Measurements from ENCODE around the gene ARSD.
"Not testable (repeated sequence)": the region's sequence is repeated elsewhere in the genome, so short reads cannot be mapped to it uniquely, and the experiment has no call there.

Gene ARSD

DNA sequence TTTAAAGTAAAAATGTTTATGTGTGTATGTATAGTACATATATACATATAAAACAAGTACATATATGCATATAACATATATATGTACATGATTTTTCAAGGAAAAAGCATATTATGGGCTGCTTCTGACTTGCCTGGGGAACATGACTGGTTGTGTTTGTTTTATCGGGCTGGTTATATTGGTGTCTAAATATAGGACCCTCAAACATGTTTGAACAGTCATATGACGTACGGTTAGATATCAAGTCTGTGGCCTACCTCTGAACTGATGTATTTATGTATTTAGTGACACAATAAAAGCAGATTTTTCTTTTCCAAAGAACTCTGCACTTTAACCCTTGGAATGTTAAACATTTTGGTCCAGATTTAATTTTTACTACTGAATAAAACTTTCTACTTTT lies 37.9 kb upstream of the ARSD start:
- no peak for TF ChIP-seq CTCF (IDR thresholded peaks at IDR 0.05; ENCODE audit: extremely low read depth, missing control alignments)
- no peak for DNase-seq (ENCODE audit: low spot score)

- DNase-seq (ENCODE audit: low spot score), result no peak
- TF ChIP-seq CTCF (IDR thresholded peaks at IDR 0.05; ENCODE audit: extremely low read depth, missing control alignments), result no peak
These were observed 36.8 kb upstream of the ARSD start for GRCh38 chrX:2965965-2966364.

DNA sequence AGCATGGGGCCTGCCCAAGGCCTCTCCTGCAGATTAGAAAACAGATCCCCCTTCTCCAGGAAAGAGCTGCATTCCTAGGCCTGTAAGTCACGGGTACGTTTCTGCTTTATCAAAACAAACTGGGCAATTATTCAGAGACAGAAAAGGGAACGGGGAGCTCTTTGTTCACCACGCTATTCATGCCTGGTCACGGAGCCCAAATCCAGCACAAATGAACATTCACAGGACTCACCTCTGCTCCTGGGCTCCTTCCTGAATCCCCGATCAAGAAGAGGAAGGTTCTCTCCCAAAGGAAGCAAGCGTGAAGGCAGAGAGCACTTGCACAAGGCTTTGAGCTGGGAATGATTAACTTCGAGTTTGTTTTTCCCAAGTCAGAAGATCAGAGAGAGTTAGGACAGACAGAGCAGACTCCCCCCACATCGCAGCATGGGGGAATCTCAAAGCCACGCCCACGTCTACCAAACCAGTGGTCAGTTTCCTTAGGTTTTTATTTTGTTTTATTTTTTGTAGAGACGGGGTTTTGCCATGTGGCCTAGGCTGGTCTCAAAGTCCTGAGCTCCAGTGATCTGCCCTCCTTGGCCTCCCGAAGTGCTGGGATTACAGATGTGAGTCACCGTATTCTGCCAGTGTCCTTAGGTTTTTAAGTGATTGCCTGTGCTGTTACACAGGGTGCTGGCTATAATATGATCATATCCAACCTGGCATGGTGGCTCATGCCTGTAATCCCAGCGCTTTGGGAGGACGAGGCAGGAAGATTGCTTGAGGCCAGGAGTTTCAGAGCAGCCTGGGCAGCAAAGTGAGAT lies 35.1 kb upstream of the ARSD start:
- not testable (repeated sequence) for DNase-seq (ENCODE audit: low spot score)

- not testable (repeated sequence) for DNase-seq (ENCODE audit: low spot score)
These were observed 34.3 kb upstream of the ARSD start for GRCh38 chrX:2963449-2963848.

DNA sequence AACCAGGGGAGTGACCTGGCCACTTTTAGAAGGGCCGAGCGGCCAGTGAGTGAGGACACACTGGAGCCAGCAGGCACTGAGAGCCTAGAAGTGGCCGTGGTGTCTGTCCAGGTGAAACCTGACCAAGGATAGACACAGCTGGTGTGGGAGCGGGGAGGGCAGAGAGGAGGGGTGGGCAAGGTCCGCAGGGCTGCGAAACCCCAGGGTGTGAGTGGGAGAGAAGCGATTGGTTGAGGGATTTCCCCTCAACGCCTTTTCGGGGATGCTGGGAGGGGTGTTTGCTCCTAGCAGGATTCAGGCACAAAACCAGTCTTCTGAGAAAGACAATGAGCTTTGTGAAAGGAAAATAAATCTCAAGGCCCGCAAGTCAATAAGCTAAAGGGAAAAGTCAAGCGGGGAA lies 33.2 kb upstream of the ARSD start:
- no peak for TF ChIP-seq CTCF (IDR thresholded peaks at IDR 0.05; ENCODE audit: extremely low read depth, missing control alignments)

GRCh38 chrX:2960861-2961515 lies 31.8 kb upstream of the ARSD start:
- TF ChIP-seq CTCF (IDR thresholded peaks at IDR 0.05; ENCODE audit: extremely low read depth, missing control alignments), result no peak
- no peak for DNase-seq (ENCODE audit: low spot score)

More for the DNA sequence above, 33.2 kb upstream of the ARSD start:
- no peak for DNase-seq (ENCODE audit: low spot score)

GRCh38 chrX:2958199-2958598 lies 29.1 kb upstream of the ARSD start:
- no peak for TF ChIP-seq CTCF (IDR thresholded peaks at IDR 0.05; ENCODE audit: extremely low read depth, missing control alignments)
- DNase-seq (ENCODE audit: low spot score), result no peak

DNA sequence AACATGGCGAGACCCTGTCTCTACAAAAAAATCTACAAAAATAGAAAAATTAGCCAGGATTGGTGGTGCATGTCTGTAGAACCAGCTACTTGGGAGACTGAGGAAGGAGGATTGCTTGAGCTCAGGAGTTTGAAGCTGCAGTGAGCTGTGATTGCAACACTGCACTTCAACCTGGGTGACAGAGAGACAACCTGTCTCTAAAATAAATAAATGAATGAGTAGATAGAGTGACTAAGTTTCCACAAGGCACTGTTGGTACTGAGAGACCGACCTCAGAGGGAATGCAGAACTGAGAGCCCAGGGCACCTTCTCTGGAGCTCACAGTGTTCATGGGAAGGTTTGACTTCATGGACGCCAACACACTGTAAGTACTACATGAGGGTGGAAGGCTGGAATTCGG lies 26.7 kb upstream of the ARSD start:
- TF ChIP-seq CTCF (IDR thresholded peaks at IDR 0.05; ENCODE audit: extremely low read depth, missing control alignments), result no peak
- no peak for DNase-seq (ENCODE audit: low spot score)

Measured in GM20000 (cell line).